ENCODE results near the gene CCDC83.

GRCh38 chr11:85948884-85949283 is 93.7 kb downstream of the CCDC83 start:
- TF ChIP-seq POLR2AphosphoS5 (IDR thresholded peaks at IDR 0.05; ENCODE audit: low read depth, low read length) (no peak), TAF1 (IDR thresholded peaks at IDR 0.05; ENCODE audit: borderline replicate concordance, insufficient read depth, low read length) (no peak)
